Endothelial cell of umbilical vein (primary cell): Measurements from ENCODE around the gene CCER1. TPM values are rescaled to one million over a fixed set of nuclear protein-coding genes. Genes with fewer than 3 reads are reported as not detected.

Experiments
- BruUV-seq: library from RNA; stranded (reverse); fragments of 400-500 nt; replicated peaks from 2 replicates; lab custom pipeline; 2021; lab: Mats Ljungman, UMichigan
- CTCF ChIA-PET: fragments of 300-600, 350-600 bp; sonication (Branson Sonifier 250); formaldehyde crosslinking; loops from one replicate; lab custom pipeline; 2021; ENCODE audit warnings: antibody characterized with exemption, inconsistent platforms; lab: Charles Lee
- POLR2A ChIA-PET: fragments of 300-600, 350-600 bp; sonication (Branson Sonifier 250); formaldehyde crosslinking; loops from one replicate; lab custom pipeline; 2021; ENCODE audit warnings: antibody characterized with exemption, inconsistent platforms; lab: Charles Lee
- DNase-seq: peaks from one replicate; pipeline ENCODE4 v3.0.0-alpha.2; 2011; ENCODE audit warnings: low read depth, low spot score
- FAIRE-seq: peaks from 2 replicates; lab custom pipeline; 2011; peaks lifted over from hg19 to GRCh38; lab: Jason Lieb, UNC
- H2AFZ ChIP-seq: 2 replicates; pipeline ENCODE4 v1.6.0; 2012; ENCODE audit warnings: low read depth, low read length, control low read depth, inconsistent platforms
- H3K27ac ChIP-seq: 2 replicates; pipeline ENCODE4 v1.5.1; 2011; ENCODE audit warnings: low read depth, mild to moderate bottlenecking, control low read depth, low read length, moderate library complexity; ENCODE audit not compliant: insufficient read depth
- H3K27me3 ChIP-seq, 2 experiments: 2 replicates each; pipeline versions ENCODE4 v1.6.0 to v1.6.1; 2011; ENCODE audit warnings: low read length in 2 of 2, mixed read lengths in 1 of 2; ENCODE audit not compliant: control insufficient read depth in 2 of 2, insufficient read depth in 2 of 2
- H3K36me3 ChIP-seq, 2 experiments: 2 replicates in 1 of 2; 3 replicates in 1 of 2; pipeline ENCODE4 v1.5.1; 2011; ENCODE audit warnings: low read length in 2 of 2, mild to moderate bottlenecking in 1 of 2, moderate library complexity in 1 of 2; ENCODE audit not compliant: control insufficient read depth in 2 of 2, insufficient read depth in 2 of 2; ENCODE audit errors: extremely low read depth in 1 of 2
- H3K4me1 ChIP-seq: 3 replicates; pipeline ENCODE4 v1.5.1; 2011; ENCODE audit warnings: mild to moderate bottlenecking, low read length; ENCODE audit not compliant: control insufficient read depth, insufficient read depth; ENCODE audit errors: extremely low read depth
- H3K4me2 ChIP-seq: 2 replicates; pipeline ENCODE4 v1.6.1; 2011; ENCODE audit warnings: low read length, control low read depth, mixed read lengths; ENCODE audit not compliant: insufficient read depth
- H3K4me3 ChIP-seq, 3 experiments: fragments of 200-600 bp in 1 of 3; sonication (generic), shearing (Covaris generic) in 1 of 3; replicated peaks in 1 of 3; 2 replicates each; pipeline ENCODE4 v1.5.1; 2011 to 2016; ENCODE audit warnings: control low read depth in 3 of 3, low read length in 3 of 3, mild to moderate bottlenecking in 2 of 3, inconsistent platforms in 1 of 3, low read depth in 1 of 3, moderate library complexity in 1 of 3; ENCODE audit not compliant: insufficient read depth in 1 of 3
- H3K79me2 ChIP-seq: 2 replicates; pipeline ENCODE4 v1.6.0; 2012; ENCODE audit warnings: low read length, inconsistent platforms; ENCODE audit not compliant: control insufficient read depth, insufficient read depth
- H3K9ac ChIP-seq: replicated peaks from 2 replicates; pipeline ENCODE3; 2011; ENCODE audit warnings: low read length, control low read depth; ENCODE audit not compliant: insufficient read depth; ENCODE audit errors: extremely low read depth
- H3K9me1 ChIP-seq: replicated peaks from 3 replicates; pipeline ENCODE4 v1.6.0; 2011; ENCODE audit warnings: mild to moderate bottlenecking, low read length; ENCODE audit not compliant: control insufficient read depth, insufficient read depth; ENCODE audit errors: extremely low read depth
- H3K9me3 ChIP-seq: replicated peaks from 2 replicates; pipeline ENCODE4 v1.5.1; 2012; ENCODE audit warnings: low read length, inconsistent platforms; ENCODE audit not compliant: control insufficient read depth, insufficient read depth
- H4K20me1 ChIP-seq: replicated peaks from 2 replicates; pipeline ENCODE3; 2011; ENCODE audit warnings: mild to moderate bottlenecking, low read length; ENCODE audit not compliant: control insufficient read depth, insufficient read depth; ENCODE audit errors: extremely low read depth
- JUN ChIP-seq: IDR thresholded peaks from 2 replicates; pipeline ENCODE4 v1.6.1; 2011; ENCODE audit warnings: borderline replicate concordance, low read depth; ENCODE audit not compliant: insufficient read length, insufficient read depth
- MAX ChIP-seq: IDR thresholded peaks from 2 replicates; pipeline ENCODE4 v1.6.1; 2011; ENCODE audit not compliant: insufficient read depth, insufficient read length
- POLR2AphosphoS5 ChIP-seq: IDR thresholded peaks from 2 replicates; pipeline ENCODE4 v1.6.1; 2012; ENCODE audit warnings: low read depth, mild to moderate bottlenecking, control low read depth, low read length, moderate library complexity; ENCODE audit not compliant: insufficient read depth
- dilution Hi-C: fragments of 300-500 bp; cut with MboI; formaldehyde crosslinking; loops from one replicate; pipeline ENCODE4 v1.15.0; 2019; ENCODE audit warnings: low sequenced_read_pairs; ENCODE audit not compliant: extremely low pct_ligation_motif_present
- intact Hi-C: fragments of 100-400 bp; cut with micrococcal nuclease; formaldehyde crosslinking; loops from one replicate; pipeline ENCODE4 v1.10.0; 2022
- polyA plus RNA-seq, 4 experiments: library from polyadenylated mRNA; depleted of rRNA in 3 of 4; stranded (reverse) in 3 of 4; unstranded in 1 of 4; fragments of >200 nt; gene quantifications; 2 replicates each; pipeline versions ENCODE4 v1.2.1 to v1.2.3, GENCODE V29; 2011 to 2012; ENCODE audit warnings: missing spikeins in 1 of 4
- total RNA-seq: library from RNA; stranded (reverse); gene quantifications from 2 replicates; pipeline ENCODE4 v1.2.3, GENCODE V29; 2021
- TF ChIP-seq, protein P1 (sequence below), 2 donors: IDR thresholded peaks; 1 replicate in 1 of 2; 2 replicates in 1 of 2; pipeline ENCODE4 v1.5.1; 2011; ENCODE audit warnings: low read length in 2 of 2, mild to moderate bottlenecking in 2 of 2, moderate library complexity in 2 of 2, control low read depth in 1 of 2, inconsistent platforms in 1 of 2, low read depth in 1 of 2; ENCODE audit not compliant: insufficient read depth in 1 of 2; ENCODE audit errors: extremely low read depth in 1 of 2

The CCER1 gene
- total and polyA plus RNA-seq, 2 donors (not counting 3 experiments of a cell fraction or from before 2014, with no cell fraction given): not detected

DNA sequence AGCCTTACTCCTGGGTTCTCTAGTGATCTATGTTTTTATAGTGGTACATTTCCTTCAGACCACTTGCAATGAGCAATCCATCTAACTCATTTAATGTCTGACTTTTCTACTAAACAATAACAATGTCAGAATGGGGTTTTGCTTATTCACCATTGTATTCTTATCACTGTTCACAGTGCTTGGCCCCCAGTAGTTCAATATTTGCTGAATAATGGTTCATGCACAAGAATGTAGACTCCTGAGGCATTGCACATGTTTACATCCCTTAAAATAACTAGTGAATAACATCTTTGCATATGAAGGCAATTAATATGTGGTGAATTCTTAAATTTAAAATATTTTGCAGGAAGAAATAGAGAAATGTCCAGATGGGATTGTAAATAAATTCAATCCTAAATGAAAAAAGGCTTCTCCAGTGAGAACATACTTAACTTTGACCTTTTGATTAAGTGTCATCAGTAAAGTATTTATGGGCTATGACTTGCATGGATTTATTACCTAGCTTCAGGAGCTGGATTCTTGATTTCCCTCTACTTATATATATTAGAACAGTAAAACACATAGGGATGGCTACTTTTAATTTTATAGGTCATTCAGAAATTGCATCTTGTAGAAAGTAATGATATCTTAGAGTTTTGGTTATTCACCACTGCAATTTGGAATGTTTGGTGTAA, 3.4 kb downstream of the CCER1 start:
- Histone ChIP-seq H3K27me3 (no peaks in the 10 kb centered on the region), H3K4me1 (no peaks in the 10 kb centered on the region), H3K27ac (no peak overlapping the region), H3K36me3 (no peaks in the 10 kb centered on the region), H3K4me2 (no peak overlapping the region), H3K9me1 (no peaks in the 10 kb centered on the region), H3K4me3 (no peak overlapping the region), H3K9me3 (no peaks in the 10 kb centered on the region), H2AFZ (no peak overlapping the region), H4K20me1 (no peaks in the 10 kb centered on the region), H3K9ac (no peak overlapping the region), H3K79me2 (no peaks in the 10 kb centered on the region)
- BruUV-seq: no TSS peak
- FAIRE-seq (no peak), DNase-seq (no peak)
- ChIA-PET POLR2A (no interaction called here), CTCF (interaction anchor here (1.3 to 1.6 kb wide), 2 partner anchors 11 to 375 kb away, joined by 5 read pairs; no protein-coding TSS in a partner anchor)
- intact Hi-C loops: no loop called here
- dilution Hi-C loops: no loop called here
- TF ChIP-seq, protein P1, sequence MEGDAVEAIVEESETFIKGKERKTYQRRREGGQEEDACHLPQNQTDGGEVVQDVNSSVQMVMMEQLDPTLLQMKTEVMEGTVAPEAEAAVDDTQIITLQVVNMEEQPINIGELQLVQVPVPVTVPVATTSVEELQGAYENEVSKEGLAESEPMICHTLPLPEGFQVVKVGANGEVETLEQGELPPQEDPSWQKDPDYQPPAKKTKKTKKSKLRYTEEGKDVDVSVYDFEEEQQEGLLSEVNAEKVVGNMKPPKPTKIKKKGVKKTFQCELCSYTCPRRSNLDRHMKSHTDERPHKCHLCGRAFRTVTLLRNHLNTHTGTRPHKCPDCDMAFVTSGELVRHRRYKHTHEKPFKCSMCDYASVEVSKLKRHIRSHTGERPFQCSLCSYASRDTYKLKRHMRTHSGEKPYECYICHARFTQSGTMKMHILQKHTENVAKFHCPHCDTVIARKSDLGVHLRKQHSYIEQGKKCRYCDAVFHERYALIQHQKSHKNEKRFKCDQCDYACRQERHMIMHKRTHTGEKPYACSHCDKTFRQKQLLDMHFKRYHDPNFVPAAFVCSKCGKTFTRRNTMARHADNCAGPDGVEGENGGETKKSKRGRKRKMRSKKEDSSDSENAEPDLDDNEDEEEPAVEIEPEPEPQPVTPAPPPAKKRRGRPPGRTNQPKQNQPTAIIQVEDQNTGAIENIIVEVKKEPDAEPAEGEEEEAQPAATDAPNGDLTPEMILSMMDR (IDR thresholded peaks at IDR 0.05; ENCODE audit: extremely low read depth in 1 of 2, insufficient read depth in 1 of 2, low read depth in 1 of 2, low read length in 2 of 2): no peak
- no peak for TF ChIP-seq MAX
- no peak for TF ChIP-seq JUN
- no peak for TF ChIP-seq POLR2AphosphoS5
